Stimulated activated CD8-positive, alpha-beta memory T cell treated with anti-CD3 and anti-CD28 coated beads, Interleukin-12 subunit alpha, Interleukin-12 subunit beta, amount 100 ng/mL, for 1 hour (primary cell): ENCODE measurements around the gene CEP63.

Experiments used
- DNase-seq: peaks from one replicate; pipeline ENCODE4 v3.0.0-alpha.2; 2020; ENCODE audit warnings: low read depth

Gene CEP63

GRCh38 chr3:134608771-134609435 lies 123.0 kb downstream of the CEP63 start:
- no peak for DNase-seq

GRCh38 chr3:134609821-134610431 lies 124.1 kb downstream of the CEP63 start:
- DNase-seq: no peak

- DNase-seq: no peak
These were observed 124.9 kb downstream of the CEP63 start for GRCh38 chr3:134610432-134611385.

GRCh38 chr3:134611516-134611915 lies 125.7 kb downstream of the CEP63 start:
- no peak for DNase-seq

- DNase-seq: no peak
These were observed 127.2 kb downstream of the CEP63 start for GRCh38 chr3:134613006-134613520.

- no peak for DNase-seq
These were observed 129.1 kb downstream of the CEP63 start for GRCh38 chr3:134614955-134615354.

GRCh38 chr3:134615743-134616142 lies 129.9 kb downstream of the CEP63 start:
- no peak for DNase-seq

- no peak for DNase-seq
These were observed 132.0 kb downstream of the CEP63 start for GRCh38 chr3:134617608-134618477.

- no peak for DNase-seq
These were observed 132.8 kb downstream of the CEP63 start for GRCh38 chr3:134618478-134619300.

- DNase-seq: no peak
These were observed 133.4 kb downstream of the CEP63 start for GRCh38 chr3:134619301-134619615.

GRCh38 chr3:134619884-134620445 lies 134.1 kb downstream of the CEP63 start:
- DNase-seq: no peak

- DNase-seq: no peak
These were observed 134.7 kb downstream of the CEP63 start for GRCh38 chr3:134620476-134621115.

- no peak for DNase-seq
These were observed 136.0 kb downstream of the CEP63 start for GRCh38 chr3:134621854-134622253.

GRCh38 chr3:134622806-134623365 lies 137.0 kb downstream of the CEP63 start:
- no peak for DNase-seq

GRCh38 chr3:134623615-134624245 lies 137.9 kb downstream of the CEP63 start:
- no peak for DNase-seq
